Fibroblast of the aortic adventitia (primary cell): ENCODE results near the gene USH2A. TPM values are rescaled to one million over a fixed set of nuclear protein-coding genes. Genes with fewer than 3 reads are reported as not detected.
A peak's percentile ranks its signal among the peaks of the same experiment; 100 is the strongest.

Experiments used
- DNase-seq: peaks from one replicate; pipeline ENCODE4 v3.0.0-alpha.2; 2010; ENCODE audit warnings: low read depth
- H3K4me3 ChIP-seq: 2 replicates; pipeline ENCODE4 v1.5.1; 2011; ENCODE audit warnings: low read depth, mild to moderate bottlenecking, control low read depth, low read length, moderate library complexity
- CTCF ChIP-seq: IDR thresholded peaks from 2 replicates; pipeline ENCODE4 v1.5.1; 2011; ENCODE audit warnings: mild to moderate bottlenecking, low read length, control low read depth, inconsistent platforms; ENCODE audit not compliant: insufficient read depth
- total RNA-seq: library from RNA; depleted of rRNA; stranded (reverse); fragments of >200 nt; gene quantifications from 2 replicates; pipeline ENCODE4 v1.2.3, GENCODE V29; 2012; ENCODE audit warnings: low replicate concordance

The USH2A gene
- total RNA-seq, 1 donor = under 0.01 TPM

DNA sequence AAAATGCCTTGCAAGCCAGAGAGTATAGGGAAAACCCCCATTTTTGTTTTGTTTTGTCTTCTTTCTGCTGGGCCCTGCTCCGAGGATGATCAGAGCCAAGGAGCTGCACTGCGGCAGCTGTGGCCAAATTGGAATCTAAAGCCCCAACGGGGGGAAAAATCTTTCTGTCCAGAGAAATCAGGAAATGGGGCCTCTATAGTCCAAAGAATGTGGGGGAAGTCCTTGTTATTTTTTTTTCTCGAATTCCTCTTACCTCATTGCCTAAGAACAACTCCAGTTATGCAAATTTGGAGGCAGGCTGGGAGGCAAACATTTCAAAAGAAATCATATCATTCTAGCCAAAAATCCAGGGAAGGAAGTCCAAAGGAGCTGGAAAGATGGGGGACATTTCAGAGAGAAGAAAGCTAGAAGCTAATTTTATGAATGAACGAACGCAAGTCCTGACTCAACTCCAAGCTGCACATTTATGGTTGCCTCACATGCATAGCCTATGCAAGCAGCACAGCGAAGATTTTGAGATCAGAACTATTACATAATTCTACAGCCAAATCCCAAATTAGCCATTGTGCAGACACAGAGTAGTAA, 592.9 kb downstream of the USH2A start:
- no peak overlapping the region for H3K4me3 ChIP-seq
- no peak for TF ChIP-seq CTCF
- peak; percentile 76 for DNase-seq

- no peak overlapping the region for H3K4me3 ChIP-seq
- TF ChIP-seq CTCF = no peak
- no peak for DNase-seq
These were observed 598.2 kb downstream of the USH2A start for GRCh38 chr1:215825056-215825455.

DNA sequence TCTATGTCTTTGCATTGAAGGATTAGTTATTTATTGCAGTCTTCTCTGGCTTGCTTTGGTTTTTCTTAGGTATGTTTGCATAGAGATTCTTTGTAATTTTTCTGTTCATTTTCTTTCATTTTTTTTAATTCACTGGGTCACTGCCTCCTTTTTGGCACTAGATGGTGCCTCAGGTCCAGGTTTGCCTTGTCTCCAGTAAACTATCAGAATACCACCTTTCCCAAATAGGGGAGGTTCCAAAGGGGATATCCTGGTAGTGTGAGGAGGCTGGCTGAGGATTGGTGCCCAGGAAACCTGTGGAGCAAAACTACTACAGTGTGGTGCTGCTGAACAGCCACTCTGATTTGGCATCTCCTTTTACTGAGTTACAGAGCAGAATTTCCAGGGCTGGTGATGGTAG, 599.0 kb downstream of the USH2A start:
- peak; percentile 43 for DNase-seq
- no peak overlapping the region for H3K4me3 ChIP-seq
- TF ChIP-seq CTCF = peak; percentile 59

DNA sequence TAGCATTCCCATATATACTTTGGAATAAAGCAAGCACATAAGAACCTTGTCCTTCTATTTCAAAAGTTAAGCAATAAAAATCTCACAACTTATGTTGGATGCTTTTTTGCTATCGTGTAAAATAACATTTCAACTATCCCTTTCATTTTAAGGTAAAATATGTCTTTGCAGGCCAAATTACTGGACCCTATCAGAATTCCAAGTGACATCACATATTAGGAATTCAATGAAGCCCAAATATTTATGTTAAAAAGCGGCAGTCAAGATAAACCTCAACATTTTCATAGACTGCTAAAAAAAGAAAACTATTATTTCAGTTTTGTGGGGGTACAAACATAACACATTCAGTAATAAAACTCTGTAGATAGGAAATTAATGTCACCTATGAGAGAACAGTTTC, 604.1 kb downstream of the USH2A start:
- no peak for TF ChIP-seq CTCF
- H3K4me3 ChIP-seq = no peak overlapping the region
- peak; percentile 66 for DNase-seq

- peak; percentile 27 for DNase-seq
- H3K4me3 ChIP-seq = no peak overlapping the region
- no peak for TF ChIP-seq CTCF
These were observed 615.3 kb downstream of the USH2A start for GRCh38 chr1:215807911-215808436.

DNA sequence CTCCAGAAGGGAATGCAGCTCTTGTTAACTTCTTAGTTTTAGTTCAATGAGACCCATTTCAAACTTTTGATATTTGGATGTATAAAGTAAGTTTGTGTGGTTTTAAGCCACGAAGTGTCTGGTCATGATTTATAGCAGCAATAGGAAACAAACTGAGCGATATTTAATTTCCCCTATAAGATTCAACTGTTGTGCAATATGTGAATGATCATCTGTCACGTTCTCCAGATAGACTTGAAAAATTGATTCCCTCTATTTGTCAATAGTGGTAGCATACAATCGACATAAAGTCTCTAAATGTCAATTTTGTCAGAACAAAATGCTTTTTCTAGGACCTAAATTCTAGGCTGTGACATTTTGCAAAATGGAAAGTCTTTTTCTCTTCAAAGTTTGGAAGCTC, 616.0 kb downstream of the USH2A start:
- DNase-seq = no peak
- TF ChIP-seq CTCF = no peak
- H3K4me3 ChIP-seq = no peak overlapping the region

GRCh38 chr1:215797859-215798258, 625.4 kb downstream of the USH2A start:
- peak; percentile 18 for DNase-seq
- TF ChIP-seq CTCF = no peak
- no peak overlapping the region for H3K4me3 ChIP-seq
